Keratinocyte (primary cell): ENCODE results near the gene VPS37C. TPM values are rescaled to one million over a fixed set of nuclear protein-coding genes. Genes with fewer than 3 reads are reported as not detected.

Experiments
- DNase-seq: peaks from one replicate; pipeline ENCODE4 v3.0.0-alpha.2; 2011; ENCODE audit warnings: low read depth, missing footprints, low spot score
- FAIRE-seq: peaks from 2 replicates; lab custom pipeline; 2011; peaks lifted over from hg19 to GRCh38; lab: Jason Lieb, UNC
- H2AFZ ChIP-seq: 2 replicates; pipeline ENCODE4 v1.6.0; 2012; ENCODE audit warnings: low read length, control low read depth, inconsistent platforms; ENCODE audit not compliant: control insufficient read depth
- H3K27ac ChIP-seq: 2 replicates; pipeline ENCODE4 v1.5.1; 2011; ENCODE audit warnings: low read length; ENCODE audit not compliant: control insufficient read depth, insufficient read depth
- H3K27me3 ChIP-seq: 3 replicates; pipeline ENCODE4 v1.6.0; 2011; ENCODE audit warnings: low read length; ENCODE audit not compliant: control insufficient read depth, insufficient read depth; ENCODE audit errors: extremely low read depth
- H3K36me3 ChIP-seq, 2 experiments: 2 replicates in 1 of 2; 3 replicates in 1 of 2; pipeline ENCODE4 v1.5.1; 2011; ENCODE audit warnings: low read length in 2 of 2, mild to moderate bottlenecking in 1 of 2; ENCODE audit not compliant: control insufficient read depth in 2 of 2, insufficient read depth in 2 of 2; ENCODE audit errors: extremely low read depth in 1 of 2
- H3K4me1 ChIP-seq: 3 replicates; pipeline ENCODE4 v1.5.1; 2011; ENCODE audit warnings: low read length; ENCODE audit not compliant: control insufficient read depth, insufficient read depth; ENCODE audit errors: extremely low read depth
- H3K4me2 ChIP-seq: 3 replicates; pipeline ENCODE4 v1.6.0; 2011; ENCODE audit warnings: low read depth, low read length; ENCODE audit not compliant: control insufficient read depth, insufficient read depth; ENCODE audit errors: extremely low read depth
- H3K4me3 ChIP-seq, 3 experiments: fragments of 200-600 bp in 1 of 3; sonication (generic) in 1 of 3; 2 replicates in 2 of 3; 3 replicates in 1 of 3; pipeline ENCODE4 v1.5.1; 2011 to 2016; ENCODE audit warnings: low read length in 3 of 3, mild to moderate bottlenecking in 3 of 3, control low read depth in 2 of 3, inconsistent platforms in 1 of 3, low read depth in 1 of 3, mixed read lengths in 1 of 3, mixed run types in 1 of 3, moderate library complexity in 1 of 3; ENCODE audit not compliant: control insufficient read depth in 2 of 3, insufficient read depth in 2 of 3; ENCODE audit errors: extremely low read depth in 1 of 3
- H3K79me2 ChIP-seq: 2 replicates; pipeline ENCODE4 v1.6.0; 2012; ENCODE audit warnings: low read length; ENCODE audit not compliant: control insufficient read depth, insufficient read depth
- H3K9ac ChIP-seq: 3 replicates; pipeline ENCODE4 v1.6.0; 2011; ENCODE audit warnings: low read length; ENCODE audit not compliant: control insufficient read depth, insufficient read depth; ENCODE audit errors: extremely low read depth
- H3K9me1 ChIP-seq: 3 replicates; pipeline ENCODE4 v1.6.0; 2011; ENCODE audit warnings: low read length; ENCODE audit not compliant: control insufficient read depth, insufficient read depth; ENCODE audit errors: extremely low read depth
- H3K9me3 ChIP-seq: 2 replicates; pipeline ENCODE4 v1.5.1; 2012; ENCODE audit warnings: low read depth, low read length; ENCODE audit not compliant: control insufficient read depth
- H4K20me1 ChIP-seq: 3 replicates; pipeline ENCODE4 v1.6.0; 2011; ENCODE audit warnings: low read length; ENCODE audit not compliant: control insufficient read depth, insufficient read depth; ENCODE audit errors: extremely low read depth
- EZH2 ChIP-seq: IDR thresholded peaks from one replicate; pipeline ENCODE4 v1.6.1; 2012; ENCODE audit warnings: inconsistent platforms, mild to moderate bottlenecking, low read length, moderate library complexity
- dilution Hi-C: fragments of 300-500 bp; cut with MboI; formaldehyde crosslinking; loops from one replicate; pipeline ENCODE4 v1.7.0; 2020; ENCODE audit warnings: low sequenced_read_pairs; ENCODE audit not compliant: extremely low pct_ligation_motif_present
- polyA plus RNA-seq, 5 experiments: library from polyadenylated mRNA; depleted of rRNA in 3 of 5; stranded (reverse) in 3 of 5; stranded (forward) in 1 of 5; unstranded in 1 of 5; fragments of >200 nt; gene quantifications; 1 replicate in 1 of 5; 2 replicates in 3 of 5; 3 replicates in 1 of 5; pipeline versions ENCODE4 v1.2.1 to v1.2.3, GENCODE V29; 2011 to 2012; ENCODE audit warnings: missing spikeins in 2 of 5, low read depth in 1 of 5, low replicate concordance in 1 of 5
- TF ChIP-seq, protein P1 (sequence below), 3 experiments: IDR thresholded peaks in 1 of 3; conservative IDR thresholded peaks in 1 of 3; optimal IDR thresholded peaks in 1 of 3; 2 replicates in 2 of 3; 3 replicates in 1 of 3; pipeline versions ENCODE3 to v1.5.1; 2011; ENCODE audit warnings: low read length in 3 of 3, mild to moderate bottlenecking in 3 of 3, moderate library complexity in 2 of 3, control low read depth in 1 of 3, inconsistent platforms in 1 of 3; ENCODE audit not compliant: insufficient read depth in 2 of 3; ENCODE audit errors: extremely low read depth in 1 of 3

Gene VPS37C
- polyA plus RNA-seq, 1 donor (not counting 4 experiments of a cell fraction or from before 2014, with no cell fraction given): 8.0 TPM

DNA sequence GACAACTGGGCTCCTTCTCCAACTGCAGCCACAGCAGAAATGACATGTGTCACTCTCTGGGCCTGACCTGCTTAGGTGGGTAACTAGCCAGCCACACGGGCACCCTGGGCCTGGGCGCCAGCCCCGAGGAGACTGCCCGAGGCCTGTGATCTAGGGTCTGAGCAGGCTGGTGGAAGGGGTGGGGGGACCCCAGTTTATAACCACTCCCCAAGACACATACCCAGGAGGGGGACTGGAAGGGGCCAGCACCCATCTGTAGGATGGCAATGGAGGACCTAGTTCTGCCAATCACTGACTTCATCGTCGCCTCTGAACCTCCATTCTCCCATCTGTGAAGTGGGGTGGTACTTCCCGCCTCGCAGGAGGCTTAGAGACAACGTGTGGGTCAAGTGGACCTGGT lies 42.8 kb downstream of the VPS37C start:
- TF ChIP-seq, protein P1, sequence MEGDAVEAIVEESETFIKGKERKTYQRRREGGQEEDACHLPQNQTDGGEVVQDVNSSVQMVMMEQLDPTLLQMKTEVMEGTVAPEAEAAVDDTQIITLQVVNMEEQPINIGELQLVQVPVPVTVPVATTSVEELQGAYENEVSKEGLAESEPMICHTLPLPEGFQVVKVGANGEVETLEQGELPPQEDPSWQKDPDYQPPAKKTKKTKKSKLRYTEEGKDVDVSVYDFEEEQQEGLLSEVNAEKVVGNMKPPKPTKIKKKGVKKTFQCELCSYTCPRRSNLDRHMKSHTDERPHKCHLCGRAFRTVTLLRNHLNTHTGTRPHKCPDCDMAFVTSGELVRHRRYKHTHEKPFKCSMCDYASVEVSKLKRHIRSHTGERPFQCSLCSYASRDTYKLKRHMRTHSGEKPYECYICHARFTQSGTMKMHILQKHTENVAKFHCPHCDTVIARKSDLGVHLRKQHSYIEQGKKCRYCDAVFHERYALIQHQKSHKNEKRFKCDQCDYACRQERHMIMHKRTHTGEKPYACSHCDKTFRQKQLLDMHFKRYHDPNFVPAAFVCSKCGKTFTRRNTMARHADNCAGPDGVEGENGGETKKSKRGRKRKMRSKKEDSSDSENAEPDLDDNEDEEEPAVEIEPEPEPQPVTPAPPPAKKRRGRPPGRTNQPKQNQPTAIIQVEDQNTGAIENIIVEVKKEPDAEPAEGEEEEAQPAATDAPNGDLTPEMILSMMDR (optimal IDR thresholded peaks at IDR 0.05 in 1 of 3, IDR thresholded peaks at IDR 0.05 in 1 of 3, conservative IDR thresholded peaks at IDR 0.05 in 1 of 3; ENCODE audit: extremely low read depth in 1 of 3, insufficient read depth in 2 of 3, low read length in 3 of 3): no peak
- no peak for TF ChIP-seq EZH2
- DNase-seq: no peak

DNA sequence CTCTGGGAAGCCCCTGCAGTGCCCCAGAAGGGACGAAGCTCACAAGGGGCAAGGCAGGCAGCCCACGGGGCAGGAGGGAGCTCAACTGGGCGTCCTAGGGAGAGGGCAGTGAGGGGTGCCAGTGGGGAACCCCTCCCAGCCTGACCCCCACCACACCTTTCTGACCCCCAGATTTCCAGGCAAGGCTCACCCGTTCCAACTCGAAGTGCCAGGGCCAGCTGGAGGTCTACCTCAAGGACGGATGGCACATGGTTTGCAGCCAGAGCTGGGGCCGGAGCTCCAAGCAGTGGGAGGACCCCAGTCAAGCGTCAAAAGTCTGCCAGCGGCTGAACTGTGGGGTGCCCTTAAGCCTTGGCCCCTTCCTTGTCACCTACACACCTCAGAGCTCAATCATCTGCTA lies 43.2 kb downstream of the VPS37C start:
- dilution Hi-C loops: no loop called here
- TF ChIP-seq, protein P1 (optimal IDR thresholded peaks at IDR 0.05 in 1 of 3, IDR thresholded peaks at IDR 0.05 in 1 of 3, conservative IDR thresholded peaks at IDR 0.05 in 1 of 3; ENCODE audit: extremely low read depth in 1 of 3, insufficient read depth in 2 of 3, low read length in 3 of 3): no peak
- TF ChIP-seq EZH2: no peak
- no peaks in the 10 kb centered on the region for H4K20me1 ChIP-seq

More for the DNA sequence above, 42.8 kb downstream of the VPS37C start:
- Histone ChIP-seq H3K9me3 (no peaks in the 10 kb centered on the region), H3K79me2 (no peaks in the 10 kb centered on the region), H2AFZ (no peak overlapping the region), H3K36me3 (no peaks in the 10 kb centered on the region), H3K27ac (no peak overlapping the region), H3K9ac (no peak overlapping the region), H3K27me3 (peaks cover 4% of the 10 kb centered on the region), H4K20me1 (no peaks in the 10 kb centered on the region), H3K4me1 (peaks cover 3% of the 10 kb centered on the region), H3K4me3 (no peak overlapping the region), H3K4me2 (no peak overlapping the region), H3K9me1 (no peaks in the 10 kb centered on the region)
- dilution Hi-C loops: no loop called here
- FAIRE-seq: no peak

More for the DNA sequence above, 43.2 kb downstream of the VPS37C start:
- DNase-seq (no peak), FAIRE-seq (no peak)
- H3K36me3 ChIP-seq: no peaks in the 10 kb centered on the region
- no peak overlapping the region for H3K9ac ChIP-seq
- peaks cover 3% of the 10 kb centered on the region for H3K4me1 ChIP-seq
- H3K79me2 ChIP-seq: no peaks in the 10 kb centered on the region
- H3K9me1 ChIP-seq: no peaks in the 10 kb centered on the region
- no peak overlapping the region for H3K4me3 ChIP-seq
- no peaks in the 10 kb centered on the region for H3K9me3 ChIP-seq
- peaks cover 4% of the 10 kb centered on the region for H3K27me3 ChIP-seq
- no peak overlapping the region for H2AFZ ChIP-seq
- no peak overlapping the region for H3K27ac ChIP-seq
- no peak overlapping the region for H3K4me2 ChIP-seq
